OCI-LY1 (cell line): ENCODE data around the gene DDX10.
"Not testable (repeated sequence)": the region's sequence is repeated elsewhere in the genome, so short reads cannot be mapped to it uniquely, and the experiment has no call there.

Source experiments
- H2AFZ ChIP-seq: fragments of 200-600 bp; sonication (generic), shearing (Covaris generic); 2 replicates; pipeline ENCODE4 v1.6.0; 2014; ENCODE audit warnings: antibody characterized with exemption, mild to moderate bottlenecking, low read length
- H3F3A ChIP-seq: fragments of 200-600 bp; sonication (generic), shearing (Covaris generic); 2 replicates; pipeline ENCODE4 v1.6.0; 2014; ENCODE audit warnings: mild to moderate bottlenecking, antibody characterized with exemption, low read length, moderate library complexity; ENCODE audit not compliant: insufficient read depth
- H3K27ac ChIP-seq: fragments of 200-600 bp; sonication (generic); 2 replicates; pipeline ENCODE4 v1.5.1; 2014; ENCODE audit warnings: low read length, mixed run types, mild to moderate bottlenecking, low read depth; ENCODE audit not compliant: poor library complexity, severe bottlenecking
- H3K27me3 ChIP-seq: fragments of 200-600 bp; sonication (generic); 2 replicates; pipeline ENCODE4 v1.6.0; 2014; ENCODE audit warnings: antibody characterized with exemption, mild to moderate bottlenecking, low read length, moderate library complexity; ENCODE audit not compliant: insufficient read depth
- H3K36me3 ChIP-seq: fragments of 200-600 bp; sonication (generic); 2 replicates; pipeline ENCODE4 v1.6.1; 2014; ENCODE audit warnings: mild to moderate bottlenecking, antibody characterized with exemption, low read length, moderate library complexity, mixed read lengths; ENCODE audit not compliant: insufficient read depth
- H3K4me1 ChIP-seq: fragments of 200-600 bp; sonication (generic); 2 replicates; pipeline ENCODE4 v1.5.1; 2014; ENCODE audit warnings: mild to moderate bottlenecking, low read length, moderate library complexity; ENCODE audit not compliant: insufficient read depth, severe bottlenecking
- H3K4me2 ChIP-seq: fragments of 200-600 bp; sonication (generic), shearing (Covaris generic); 2 replicates; pipeline ENCODE4 v1.6.1; 2014; ENCODE audit warnings: low read length
- H3K4me3 ChIP-seq: fragments of 200-600 bp; sonication (generic); 2 replicates; pipeline ENCODE4 v1.5.1; 2014; ENCODE audit warnings: low read length, low read depth, mild to moderate bottlenecking, mixed read lengths; ENCODE audit not compliant: poor library complexity, severe bottlenecking
- H3K79me2 ChIP-seq: fragments of 200-600 bp; shearing (Covaris generic); 2 replicates; pipeline ENCODE4 v1.6.1; 2016; ENCODE audit warnings: mixed run types, low read length, mixed read lengths; ENCODE audit not compliant: insufficient read depth
- H3K9ac ChIP-seq: fragments of 200-600 bp; sonication (generic), shearing (Covaris generic); 2 replicates; pipeline ENCODE4 v1.6.1; 2014; ENCODE audit warnings: mild to moderate bottlenecking, low read length, mixed read lengths
- H3K9me2 ChIP-seq: fragments of 200-600 bp; sonication (generic), shearing (Covaris generic); 2 replicates; pipeline ENCODE4 v1.6.1; 2014; ENCODE audit warnings: low read depth, mild to moderate bottlenecking, low read length, mixed read lengths
- H3K9me3 ChIP-seq: fragments of 200-600 bp; shearing (Covaris generic); 2 replicates; pipeline ENCODE4 v1.6.1; 2014; ENCODE audit warnings: low read length, mixed read lengths
- H4K20me1 ChIP-seq: fragments of 200-600 bp; sonication (generic), shearing (Covaris generic); 2 replicates; pipeline ENCODE4 v1.6.0; 2016; ENCODE audit warnings: mild to moderate bottlenecking, low read length; ENCODE audit not compliant: insufficient read depth
- CTCF ChIP-seq: fragments of 200-600 bp; sonication (generic), shearing (Covaris generic); IDR thresholded peaks from 2 replicates; pipeline ENCODE4 v1.5.1; 2017; ENCODE audit warnings: mild to moderate bottlenecking, antibody characterized with exemption, low read length, moderate library complexity, mixed read lengths
- EZH2 ChIP-seq: fragments of 200-600 bp; sonication (generic), shearing (Covaris generic); IDR thresholded peaks from 2 replicates; pipeline ENCODE4 v1.8.0; 2017; ENCODE audit warnings: borderline replicate concordance, mixed run types, mild to moderate bottlenecking, antibody characterized with exemption, low read length, moderate library complexity, mixed read lengths

Gene DDX10

GRCh38 chr11:108774037-108774730 is 109.3 kb downstream of the DDX10 start:
- no peaks in the 10 kb centered on the region for H3K9me2 ChIP-seq
- no peak overlapping the region for H3K4me3 ChIP-seq
- no peak overlapping the region for H2AFZ ChIP-seq
- H3K4me1 ChIP-seq: no peaks in the 10 kb centered on the region
- no peaks in the 10 kb centered on the region for H4K20me1 ChIP-seq
- peaks cover 4% of the 10 kb centered on the region; the same call in 1 of the 2 replicates for H3K9me3 ChIP-seq
- H3K4me2 ChIP-seq: no peak overlapping the region
- 0 out of 2 replicates have a peak, but pooled peaks cover 17% of the 10 kb centered on the region for H3K79me2 ChIP-seq
- H3K36me3 ChIP-seq: peaks cover 14% of the 10 kb centered on the region; the same call in 1 of the 2 replicates
- no peak overlapping the region for H3K9ac ChIP-seq
- H3K27ac ChIP-seq: no peak overlapping the region
- no peaks in the 10 kb centered on the region for H3K27me3 ChIP-seq
- TF ChIP-seq CTCF (no peak), EZH2 (no peak)
- no peaks in the 10 kb centered on the region for H3F3A ChIP-seq

- TF ChIP-seq CTCF: no peak
- TF ChIP-seq EZH2: no peak
- 0 out of 2 replicates have a peak, but pooled peaks cover 9% of the 10 kb centered on the region for H3K79me2 ChIP-seq
Measured at GRCh38 chr11:108775324-108775723, 110.5 kb downstream of the DDX10 start.

GRCh38 chr11:108779147-108779546 is 114.3 kb downstream of the DDX10 start:
- not testable (repeated sequence) for H2AFZ ChIP-seq, H3K4me1 ChIP-seq, H3K27me3 ChIP-seq, H3K9ac ChIP-seq, H3K4me2 ChIP-seq, H3K4me3 ChIP-seq, H3F3A ChIP-seq, H3K9me2 ChIP-seq, H3K27ac ChIP-seq, H4K20me1 ChIP-seq, H3K9me3 ChIP-seq
- Histone ChIP-seq H3K79me2 (peaks cover 15% of the 10 kb centered on the region; the same call in 1 of the 2 replicates), H3K36me3 (peaks cover 14% of the 10 kb centered on the region; the same call in 1 of the 2 replicates)

More at GRCh38 chr11:108775324-108775723, 110.5 kb downstream of the DDX10 start:
- Histone ChIP-seq H3K27ac (no peak overlapping the region), H3K4me3 (no peak overlapping the region), H3K9ac (no peak overlapping the region), H3K36me3 (peaks cover 14% of the 10 kb centered on the region; the same call in 1 of the 2 replicates), H3K9me3 (peaks cover 4% of the 10 kb centered on the region; the same call in 1 of the 2 replicates), H2AFZ (no peak overlapping the region), H3K4me1 (no peaks in the 10 kb centered on the region), H3K4me2 (no peak overlapping the region), H3K27me3 (no peaks in the 10 kb centered on the region), H3F3A (no peaks in the 10 kb centered on the region), H4K20me1 (no peaks in the 10 kb centered on the region), H3K9me2 (no peaks in the 10 kb centered on the region)

GRCh38 chr11:108780119-108780518 is 115.2 kb downstream of the DDX10 start:
- H3K36me3 ChIP-seq: peaks cover 14% of the 10 kb centered on the region; the same call in 1 of the 2 replicates
- no peak for TF ChIP-seq EZH2
- no peak overlapping the region for H3K4me2 ChIP-seq
- H3K4me3 ChIP-seq: no peak overlapping the region
- H3F3A ChIP-seq: no peaks in the 10 kb centered on the region
- no peaks in the 10 kb centered on the region for H3K9me2 ChIP-seq
- no peaks in the 10 kb centered on the region for H3K4me1 ChIP-seq
- H3K79me2 ChIP-seq: peaks cover 17% of the 10 kb centered on the region
- H2AFZ ChIP-seq: no peak overlapping the region
- H3K9me3 ChIP-seq: peaks cover 13% of the 10 kb centered on the region
- no peak overlapping the region for H3K9ac ChIP-seq
- no peaks in the 10 kb centered on the region for H3K27me3 ChIP-seq
- H4K20me1 ChIP-seq: no peaks in the 10 kb centered on the region
- H3K27ac ChIP-seq: no peak overlapping the region
